Measurements from ENCODE around the gene OVOL1. TPM values are rescaled to one million over a fixed set of nuclear protein-coding genes. Genes with fewer than 3 reads are reported as not detected.
"Not testable (repeated sequence)": the region's sequence is repeated elsewhere in the genome, so short reads cannot be mapped to it uniquely, and the experiment has no call there.

The OVOL1 gene
- total and polyA plus RNA-seq, 4 experiments from 2014 or later, result not detected

GRCh38 chr11:65745049-65745448 lies 41.8 kb upstream of the OVOL1 start:
- H3K36me3 ChIP-seq (ENCODE audit: insufficient read depth, low read length), result no peaks in the 10 kb centered on the region
- no peak overlapping the region for H3K27ac ChIP-seq (ENCODE audit: low read depth, low read length)
- no peaks in the 10 kb centered on the region for H3K4me1 ChIP-seq (ENCODE audit: insufficient read depth, low read length)
- H3K4me1 Mint-ChIP-seq, result no peaks in the 10 kb centered on the region
- no peak for DNase-seq
- no peak overlapping the region for H3K4me3 ChIP-seq (ENCODE audit: low read length in 2 of 2)
- CTCF ChIA-PET (ENCODE audit: partially characterized antibody), result interaction anchor here (0.8 to 1.0 kb wide), 2 partner anchors 35 to 300 kb away, joined by 3 read pairs; no protein-coding TSS in a partner anchor
- no peaks in the 10 kb centered on the region for H3K9me3 ChIP-seq (ENCODE audit: control insufficient read depth in 1 of 2, low read length in 2 of 2)
- no peaks in the 10 kb centered on the region for H3K36me3 Mint-ChIP-seq
- no peak overlapping the region for H3K4me3 Mint-ChIP-seq
- no peaks in the 10 kb centered on the region for H3K27me3 ChIP-seq (ENCODE audit: insufficient read depth, low read length)
- H3K27ac Mint-ChIP-seq, result no peak overlapping the region
- POLR2A ChIA-PET (ENCODE audit: partially characterized antibody), result interaction anchor here (1.1 kb wide), 1 partner anchor 130 kb away, joined by 3 read pairs; no protein-coding TSS in a partner anchor
- intact Hi-C loops (cut with micrococcal nuclease), result no loop called here
- peaks cover 0 to 13% of the 10 kb centered on the region in 2 donors for H3K27me3 Mint-ChIP-seq
- H3K9me3 Mint-ChIP-seq, result no peaks in the 10 kb centered on the region

DNA sequence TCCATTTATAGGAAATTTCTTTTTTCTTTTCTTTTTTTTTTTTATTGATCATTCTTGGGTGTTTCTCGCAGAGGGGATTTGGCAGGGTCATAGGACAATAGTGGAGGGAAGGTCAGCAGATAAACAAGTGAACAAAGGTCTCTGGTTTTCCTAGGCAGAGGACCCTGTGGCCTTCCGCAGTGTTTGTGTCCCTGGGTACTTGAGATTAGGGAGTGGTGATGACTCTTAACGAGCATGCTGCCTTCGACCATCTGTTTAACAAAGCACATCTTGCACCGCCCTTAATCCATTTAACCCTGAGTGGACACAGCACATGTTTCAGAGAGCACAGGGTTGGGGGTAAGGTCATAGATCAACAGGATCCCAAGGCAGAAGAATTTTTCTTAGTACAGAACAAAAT lies 24.7 kb upstream of the OVOL1 start:
- H3K9me3 Mint-ChIP-seq; H3K9me3 ChIP-seq (ENCODE audit: control insufficient read depth in 1 of 2, low read length in 2 of 2); H3K4me1 Mint-ChIP-seq; H3K4me3 Mint-ChIP-seq; H3K4me1 ChIP-seq (ENCODE audit: insufficient read depth, low read length); intact Hi-C loops (cut with micrococcal nuclease); H3K27ac ChIP-seq (ENCODE audit: low read depth, low read length); H3K27me3 ChIP-seq (ENCODE audit: insufficient read depth, low read length); H3K36me3 Mint-ChIP-seq; H3K36me3 ChIP-seq (ENCODE audit: insufficient read depth, low read length); DNase-seq; H3K4me3 ChIP-seq (ENCODE audit: low read length in 2 of 2); POLR2A ChIA-PET (ENCODE audit: partially characterized antibody); H3K27ac Mint-ChIP-seq: not testable (repeated sequence)
- CTCF ChIA-PET (ENCODE audit: partially characterized antibody), result interaction anchor here (1.2 to 1.7 kb wide), 2 partner anchors 46 to 51 kb away, joined by 6 read pairs; partner anchors contain the start of gene KAT5
- H3K27me3 Mint-ChIP-seq, result peaks cover 9 to 14% of the 10 kb centered on the region in 2 donors

GRCh38 chr11:65762816-65763215 lies 24.0 kb upstream of the OVOL1 start:
- H3K27ac ChIP-seq (ENCODE audit: low read depth, low read length); DNase-seq; CTCF ChIA-PET (ENCODE audit: partially characterized antibody); POLR2A ChIA-PET (ENCODE audit: partially characterized antibody); H3K27me3 ChIP-seq (ENCODE audit: insufficient read depth, low read length); H3K9me3 ChIP-seq (ENCODE audit: control insufficient read depth in 1 of 2, low read length in 2 of 2); intact Hi-C loops (cut with micrococcal nuclease); H3K4me3 Mint-ChIP-seq; H3K4me1 ChIP-seq (ENCODE audit: insufficient read depth, low read length); H3K27ac Mint-ChIP-seq; H3K36me3 ChIP-seq (ENCODE audit: insufficient read depth, low read length); H3K4me3 ChIP-seq (ENCODE audit: low read length in 2 of 2); H3K36me3 Mint-ChIP-seq; H3K9me3 Mint-ChIP-seq; H3K4me1 Mint-ChIP-seq: not testable (repeated sequence)
- peaks cover 7 to 13% of the 10 kb centered on the region in 2 donors for H3K27me3 Mint-ChIP-seq

- Mint-ChIP-seq H3K4me1 (no peaks in the 10 kb centered on the region), H3K4me3 (no peak overlapping the region), H3K9me3 (peaks cover 0 to under 1% (median 0%) of the 10 kb centered on the region in 8 donors), H3K27me3 (peaks cover 5 to 9% of the 10 kb centered on the region in 2 donors), H3K36me3 (no peaks in the 10 kb centered on the region), H3K27ac (no peak overlapping the region)
- Histone ChIP-seq H3K4me1 (ENCODE audit: insufficient read depth, low read length) (no peaks in the 10 kb centered on the region), H3K36me3 (ENCODE audit: insufficient read depth, low read length) (no peaks in the 10 kb centered on the region), H3K27ac (ENCODE audit: low read depth, low read length) (no peak overlapping the region), H3K9me3 (ENCODE audit: control insufficient read depth in 1 of 2, low read length in 2 of 2) (no peaks in the 10 kb centered on the region), H3K4me3 (ENCODE audit: low read length in 2 of 2) (no peak overlapping the region), H3K27me3 (ENCODE audit: insufficient read depth, low read length) (peaks cover 1% of the 10 kb centered on the region)
- intact Hi-C loops (cut with micrococcal nuclease), result no loop called here
- ChIA-PET POLR2A (ENCODE audit: partially characterized antibody) (no interaction called here), CTCF (ENCODE audit: partially characterized antibody) (interaction anchor here (1.1 kb wide), 1 partner anchor 53 kb away, joined by 4 read pairs; no protein-coding TSS in a partner anchor)
- DNase-seq, result no peak
These were observed 22.4 kb upstream of the OVOL1 start for GRCh38 chr11:65764434-65764833.

- POLR2A ChIA-PET (ENCODE audit: partially characterized antibody), result no interaction called here
- Histone ChIP-seq H3K27me3 (ENCODE audit: insufficient read depth, low read length) (no peaks in the 10 kb centered on the region), H3K4me3 (ENCODE audit: low read length in 2 of 2) (no peak overlapping the region), H3K9me3 (ENCODE audit: control insufficient read depth in 1 of 2, low read length in 2 of 2) (no peaks in the 10 kb centered on the region), H3K27ac (ENCODE audit: low read depth, low read length) (no peak overlapping the region), H3K36me3 (ENCODE audit: insufficient read depth, low read length) (no peaks in the 10 kb centered on the region), H3K4me1 (ENCODE audit: insufficient read depth, low read length) (no peaks in the 10 kb centered on the region)
- no peak overlapping the region for H3K27ac Mint-ChIP-seq
- H3K4me1 Mint-ChIP-seq, result peaks cover 0 to 3% (median 1%) of the 10 kb centered on the region in 4 donors
- DNase-seq, result no peak
- H3K4me3 Mint-ChIP-seq, result no peak overlapping the region
- H3K9me3 Mint-ChIP-seq, result no peaks in the 10 kb centered on the region
- CTCF ChIA-PET (ENCODE audit: partially characterized antibody), result interaction anchor here (1.0 to 2.0 kb wide), 3 partner anchors 10 to 55 kb away, joined by 3 to 6 read pairs (median 4); no protein-coding TSS in a partner anchor
- no peaks in the 10 kb centered on the region for H3K27me3 Mint-ChIP-seq
- intact Hi-C loops (cut with micrococcal nuclease), result no loop called here
- H3K36me3 Mint-ChIP-seq, result no peaks in the 10 kb centered on the region
These were observed 20.3 kb upstream of the OVOL1 start for GRCh38 chr11:65766535-65766934.

DNA sequence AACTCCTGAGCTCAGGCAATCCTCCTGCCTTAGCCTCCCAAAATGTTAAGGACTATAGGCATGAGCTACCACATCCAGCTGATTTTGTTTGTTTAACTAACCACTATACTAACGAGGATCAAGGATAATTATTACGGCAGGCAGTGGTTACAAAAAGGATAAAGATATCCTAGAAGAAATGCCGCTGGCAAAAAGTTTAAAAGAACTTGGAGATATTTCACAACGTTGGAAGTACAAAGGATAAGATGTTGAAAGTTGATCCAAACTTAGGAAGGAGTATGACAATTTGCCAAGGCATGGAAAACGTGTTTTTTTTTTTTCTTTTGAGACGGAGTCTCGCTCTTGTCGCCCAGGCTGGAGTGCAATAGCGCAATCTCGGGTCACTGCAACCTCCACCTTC lies 19.5 kb upstream of the OVOL1 start:
- Histone ChIP-seq H3K9me3 (ENCODE audit: control insufficient read depth in 1 of 2, low read length in 2 of 2) (no peaks in the 10 kb centered on the region), H3K27me3 (ENCODE audit: insufficient read depth, low read length) (no peaks in the 10 kb centered on the region), H3K36me3 (ENCODE audit: insufficient read depth, low read length) (no peaks in the 10 kb centered on the region), H3K4me1 (ENCODE audit: insufficient read depth, low read length) (no peaks in the 10 kb centered on the region), H3K4me3 (ENCODE audit: low read length in 2 of 2) (no peak overlapping the region), H3K27ac (ENCODE audit: low read depth, low read length) (no peak overlapping the region)
- Mint-ChIP-seq H3K4me3 (no peak overlapping the region), H3K36me3 (no peaks in the 10 kb centered on the region), H3K9me3 (no peaks in the 10 kb centered on the region), H3K27me3 (no peaks in the 10 kb centered on the region), H3K27ac (no peak overlapping the region), H3K4me1 (peaks cover 0 to 3% (median 1%) of the 10 kb centered on the region in 4 donors)
- no peak for DNase-seq
- intact Hi-C loops (cut with micrococcal nuclease), result no loop called here
- CTCF ChIA-PET (ENCODE audit: partially characterized antibody), result interaction anchor here (1.0 to 2.0 kb wide), 3 partner anchors 10 to 56 kb away, joined by 3 to 6 read pairs (median 4); no protein-coding TSS in a partner anchor
- POLR2A ChIA-PET (ENCODE audit: partially characterized antibody), result interaction anchor here (0.9 kb wide), 1 partner anchor 9 kb away, joined by 3 read pairs; no protein-coding TSS in a partner anchor

- H3K27me3 Mint-ChIP-seq; H3K4me1 ChIP-seq (ENCODE audit: insufficient read depth, low read length); H3K4me1 Mint-ChIP-seq; H3K9me3 ChIP-seq (ENCODE audit: control insufficient read depth in 1 of 2, low read length in 2 of 2); intact Hi-C loops (cut with micrococcal nuclease); H3K4me3 ChIP-seq (ENCODE audit: low read length in 2 of 2); H3K36me3 Mint-ChIP-seq; H3K36me3 ChIP-seq (ENCODE audit: insufficient read depth, low read length); H3K27ac Mint-ChIP-seq; H3K4me3 Mint-ChIP-seq; H3K9me3 Mint-ChIP-seq; H3K27ac ChIP-seq (ENCODE audit: low read depth, low read length); DNase-seq; H3K27me3 ChIP-seq (ENCODE audit: insufficient read depth, low read length): not testable (repeated sequence)
- POLR2A ChIA-PET (ENCODE audit: partially characterized antibody), result interaction anchor here (0.7 to 0.9 kb wide), 2 partner anchors 8 to 54 kb away, joined by 3 read pairs; no protein-coding TSS in a partner anchor
- CTCF ChIA-PET (ENCODE audit: partially characterized antibody), result interaction anchor here (1.9 to 2.0 kb wide), 2 partner anchors 9 to 11 kb away, joined by 4 to 6 read pairs; no protein-coding TSS in a partner anchor
These were observed 19.1 kb upstream of the OVOL1 start for GRCh38 chr11:65767806-65768205.
